GM19468 (cell line): ENCODE results near the gene CLEC4G.

Experiments used
- ATAC-seq: cut with Tn5 transposase; IDR thresholded peaks from one replicate; pipeline ENCODE4 v1.9.1; 2021; ENCODE audit warnings: mild to moderate bottlenecking, moderate library complexity, moderate number of reproducible peaks; ENCODE audit not compliant: unreplicated experiment; ENCODE audit errors: extremely low read depth

The CLEC4G gene

GRCh38 chr19:7699417-7700401 lies 32.2 kb downstream of the CLEC4G start:
- ATAC-seq, result no peak

- no peak for ATAC-seq
Measured at GRCh38 chr19:7699003-7699402, 32.9 kb downstream of the CLEC4G start.

GRCh38 chr19:7698583-7698982 lies 33.3 kb downstream of the CLEC4G start:
- no peak for ATAC-seq

- ATAC-seq, result no peak
Measured at GRCh38 chr19:7697721-7698287, 34.1 kb downstream of the CLEC4G start.

- ATAC-seq, result no peak
Measured at GRCh38 chr19:7694499-7694898, 37.4 kb downstream of the CLEC4G start.

- no peak for ATAC-seq
Measured at GRCh38 chr19:7692417-7693088, 39.4 kb downstream of the CLEC4G start.

- no peak for ATAC-seq
Measured at GRCh38 chr19:7691497-7691896, 40.4 kb downstream of the CLEC4G start.

- no peak for ATAC-seq
Measured at GRCh38 chr19:7690779-7691258, 41.1 kb downstream of the CLEC4G start.

GRCh38 chr19:7689165-7689564 lies 42.7 kb downstream of the CLEC4G start:
- no peak for ATAC-seq

- ATAC-seq, result no peak
Measured at GRCh38 chr19:7687177-7687576, 44.7 kb downstream of the CLEC4G start.

GRCh38 chr19:7685546-7686445 lies 46.1 kb downstream of the CLEC4G start:
- no peak for ATAC-seq

- ATAC-seq, result no peak
Measured at GRCh38 chr19:7682175-7682855, 49.6 kb downstream of the CLEC4G start.

GRCh38 chr19:7681340-7682174 lies 50.4 kb downstream of the CLEC4G start:
- no peak for ATAC-seq

- peak; percentile 13 for ATAC-seq
Measured at GRCh38 chr19:7680606-7681339, 51.1 kb downstream of the CLEC4G start, which contains the start of gene TRAPPC5. TSS of gene TRAPPC5 (plus strand) at chr19:7680833. CDS start at chr19:7682254, 1,421 bp downstream.

- ATAC-seq, result no peak
Measured at GRCh38 chr19:7679771-7680605, 51.9 kb downstream of the CLEC4G start.

- no peak for ATAC-seq
Measured at GRCh38 chr19:7678971-7679751, 52.7 kb downstream of the CLEC4G start.
